ENCODE data around the gene COP1. TPM values are rescaled to one million over a fixed set of nuclear protein-coding genes. Genes with fewer than 3 reads are reported as not detected.

COP1 gene
- total RNA-seq, 1 donor from 2014 or later = 76.3 TPM

GRCh38 chr1:176165573-176165972, 41.5 kb downstream of the COP1 start:
- Histone ChIP-seq H3K9me3 (no peaks in the 10 kb centered on the region), H3K27me3 (no peaks in the 10 kb centered on the region), H3K36me3 (peaks cover 3 to 10% of the 10 kb centered on the region in 2 donors), H3K4me3 (no peak overlapping the region), H3K27ac (no peak overlapping the region), H3K4me1 (no peaks in the 10 kb centered on the region)
- no peak for TF ChIP-seq CTCF (IDR thresholded peaks at IDR 0.05)
- no peak for DNase-seq (ENCODE audit: low spot score in 2 of 2)
- intact Hi-C loops (cut with DNase I) = no loop called here

GRCh38 chr1:176164014-176164678, 42.9 kb downstream of the COP1 start:
- no peaks in the 10 kb centered on the region for H3K9me3 ChIP-seq
- H3K4me1 ChIP-seq = no peaks in the 10 kb centered on the region
- peaks cover 3 to 6% of the 10 kb centered on the region in 2 donors for H3K36me3 ChIP-seq
- no peaks in the 10 kb centered on the region for H3K27me3 ChIP-seq
- no peak for DNase-seq (ENCODE audit: low spot score in 2 of 2)
- no peak overlapping the region for H3K27ac ChIP-seq
- H3K4me3 ChIP-seq = no peak overlapping the region
- no peak for TF ChIP-seq CTCF (IDR thresholded peaks at IDR 0.05)
- intact Hi-C loops (cut with DNase I) = no loop called here

GRCh38 chr1:176159993-176160392, 47.1 kb downstream of the COP1 start:
- Histone ChIP-seq H3K4me1 (no peaks in the 10 kb centered on the region), H3K36me3 (peaks cover 8 to 17% of the 10 kb centered on the region in 2 donors), H3K27ac (no peak overlapping the region), H3K4me3 (no peak overlapping the region), H3K27me3 (no peaks in the 10 kb centered on the region), H3K9me3 (peaks cover 0 to 14% of the 10 kb centered on the region in 2 donors)
- no peak for TF ChIP-seq CTCF (IDR thresholded peaks at IDR 0.05)
- DNase-seq (ENCODE audit: low spot score in 2 of 2) = no peak
- intact Hi-C loops (cut with DNase I) = no loop called here

GRCh38 chr1:176157995-176158394, 49.1 kb downstream of the COP1 start:
- no peak for DNase-seq (ENCODE audit: low spot score in 2 of 2)
- Histone ChIP-seq H3K36me3 (peaks cover 11 to 27% of the 10 kb centered on the region in 2 donors), H3K27me3 (no peaks in the 10 kb centered on the region), H3K27ac (no peak overlapping the region), H3K4me1 (no peaks in the 10 kb centered on the region), H3K9me3 (peaks cover 0 to 14% of the 10 kb centered on the region in 2 donors), H3K4me3 (no peak overlapping the region)
- TF ChIP-seq CTCF (IDR thresholded peaks at IDR 0.05) = no peak
- intact Hi-C loops (cut with DNase I) = no loop called here

GRCh38 chr1:176149939-176150807, 56.9 kb downstream of the COP1 start:
- H3K9me3 ChIP-seq = no peaks in the 10 kb centered on the region
- H3K4me3 ChIP-seq = no peak overlapping the region
- H3K27me3 ChIP-seq = no peaks in the 10 kb centered on the region
- H3K4me1 ChIP-seq = no peaks in the 10 kb centered on the region
- TF ChIP-seq CTCF (IDR thresholded peaks at IDR 0.05) = no peak
- DNase-seq (ENCODE audit: low spot score in 2 of 2) = no peak
- intact Hi-C loops (cut with DNase I) = no loop called here
- no peak overlapping the region for H3K27ac ChIP-seq
- H3K36me3 ChIP-seq = peaks cover 8 to 24% of the 10 kb centered on the region in 2 donors

Measured in ascending aorta (tissue), 2 donors.